Upper lobe of left lung (tissue), 6 donors: ENCODE data around the gene MYBL2. TPM values are rescaled to one million over a fixed set of nuclear protein-coding genes. Genes with fewer than 3 reads are reported as not detected.

Source experiments
- ATAC-seq, 2 donors: fragments of 200-7000 bp; cut with Tn5 transposase; one replicate each; pipeline ENCODE4 v1.9.1; 2022; ENCODE audit warnings: mild to moderate bottlenecking in 2 of 2, moderate library complexity in 2 of 2; ENCODE audit not compliant: low FRiP score in 2 of 2
- DNase-seq, 2 donors: peaks; one replicate each; pipeline ENCODE4 v3.0.0-alpha.2; 2019 to 2020
- H3K27ac ChIP-seq, 4 donors: fragments of 200-600 bp; sonication (generic); one replicate each; pipeline ENCODE4 v1.5.1; 2016 to 2019
- H3K27me3 ChIP-seq, 4 donors: fragments of 200-600 bp; sonication (generic); one replicate each; pipeline ENCODE4 v1.5.1; 2017 to 2019
- H3K36me3 ChIP-seq, 4 donors: fragments of 200-600 bp; sonication (generic); one replicate each; pipeline ENCODE4 v1.5.1; 2016 to 2019
- H3K4me1 ChIP-seq, 4 donors: fragments of 200-600 bp; sonication (generic); one replicate each; pipeline ENCODE4 v1.5.1; 2018 to 2019
- H3K4me3 ChIP-seq, 4 donors: fragments of 200-600 bp; sonication (generic); one replicate each; pipeline ENCODE4 v1.5.1; 2017 to 2019; ENCODE audit warnings: mild to moderate bottlenecking in 2 of 4, moderate library complexity in 1 of 4
- H3K9me3 ChIP-seq, 4 donors: fragments of 200-600 bp; sonication (generic); one replicate each; pipeline ENCODE4 v1.5.1; 2018 to 2019
- EP300 ChIP-seq, 4 donors: sonication (generic); formaldehyde crosslinking; IDR thresholded peaks; one replicate each; pipeline ENCODE4 v1.5.1; 2017; ENCODE audit warnings: antibody characterized with exemption in 4 of 4, control low read depth in 2 of 4
- POLR2A ChIP-seq, 4 donors: fragments of 450-650 bp; IDR thresholded peaks; one replicate each; pipeline ENCODE4 v1.5.1; 2016 to 2017; ENCODE audit warnings: antibody characterized with exemption in 4 of 4, mild to moderate bottlenecking in 2 of 4
- POLR2AphosphoS5 ChIP-seq, 2 donors: sonication (generic); formaldehyde crosslinking; IDR thresholded peaks; one replicate each; pipeline ENCODE4 v1.5.1; 2017; ENCODE audit warnings: antibody characterized with exemption in 2 of 2
- WGBS, 2 donors: methylation state at CpG; one replicate each; pipeline ENCODE4 v1.1.5; 2017 to 2018; 5-methylcytosine and 5-hydroxymethylcytosine counted together
- total RNA-seq, 6 donors: library from RNA; depleted of rRNA in 4 of 6; stranded (reverse); fragments of >200 nt in 4 of 6; gene quantifications; one replicate each; pipeline versions ENCODE4 v1.1.0 to v1.2.1, GENCODE V29; 2016 to 2021
- TF ChIP-seq, protein P1 (sequence below), 6 experiments: fragments of 450-650 bp in 4 of 6; fragments of 200-600 bp in 2 of 6; sonication (generic) in 2 of 6; IDR thresholded peaks; one replicate each; pipeline ENCODE4 v1.5.1; 2016 to 2019; ENCODE audit warnings: antibody characterized with exemption in 6 of 6
- donor health status: DM: no; HTN: no; CAD: no; lungs with moderate emphysema.
- donor health status: DM: no; HTN: yes; CAD: no; lungs with severe emphysema.

Gene MYBL2
- total RNA-seq, 6 donors from 2014 or later, result under 0.01 to 3.5 (median 1.4) TPM

- Histone ChIP-seq H3K4me1 (no peaks in the 10 kb centered on the region), H3K9me3 (no peaks in the 10 kb centered on the region), H3K36me3 (no peaks in the 10 kb centered on the region), H3K27ac (no peak overlapping the region), H3K27me3 (no peaks in the 10 kb centered on the region), H3K4me3 (no peak overlapping the region)
- WGBS, 2 donors, result 90 to 92% methylated on average over 6 to 8 of the region's 8 CpGs
- TF ChIP-seq EP300 (IDR thresholded peaks at IDR 0.05) (no peak), POLR2A (IDR thresholded peaks at IDR 0.05) (no peak), POLR2AphosphoS5 (IDR thresholded peaks at IDR 0.05) (no peak)
- TF ChIP-seq, protein P1, sequence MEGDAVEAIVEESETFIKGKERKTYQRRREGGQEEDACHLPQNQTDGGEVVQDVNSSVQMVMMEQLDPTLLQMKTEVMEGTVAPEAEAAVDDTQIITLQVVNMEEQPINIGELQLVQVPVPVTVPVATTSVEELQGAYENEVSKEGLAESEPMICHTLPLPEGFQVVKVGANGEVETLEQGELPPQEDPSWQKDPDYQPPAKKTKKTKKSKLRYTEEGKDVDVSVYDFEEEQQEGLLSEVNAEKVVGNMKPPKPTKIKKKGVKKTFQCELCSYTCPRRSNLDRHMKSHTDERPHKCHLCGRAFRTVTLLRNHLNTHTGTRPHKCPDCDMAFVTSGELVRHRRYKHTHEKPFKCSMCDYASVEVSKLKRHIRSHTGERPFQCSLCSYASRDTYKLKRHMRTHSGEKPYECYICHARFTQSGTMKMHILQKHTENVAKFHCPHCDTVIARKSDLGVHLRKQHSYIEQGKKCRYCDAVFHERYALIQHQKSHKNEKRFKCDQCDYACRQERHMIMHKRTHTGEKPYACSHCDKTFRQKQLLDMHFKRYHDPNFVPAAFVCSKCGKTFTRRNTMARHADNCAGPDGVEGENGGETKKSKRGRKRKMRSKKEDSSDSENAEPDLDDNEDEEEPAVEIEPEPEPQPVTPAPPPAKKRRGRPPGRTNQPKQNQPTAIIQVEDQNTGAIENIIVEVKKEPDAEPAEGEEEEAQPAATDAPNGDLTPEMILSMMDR (IDR thresholded peaks at IDR 0.05), result no peak
- DNase-seq (no peak), ATAC-seq (no peak)
These were observed 33.1 kb downstream of the MYBL2 start for GRCh38 chr20:43699941-43700565.

DNA sequence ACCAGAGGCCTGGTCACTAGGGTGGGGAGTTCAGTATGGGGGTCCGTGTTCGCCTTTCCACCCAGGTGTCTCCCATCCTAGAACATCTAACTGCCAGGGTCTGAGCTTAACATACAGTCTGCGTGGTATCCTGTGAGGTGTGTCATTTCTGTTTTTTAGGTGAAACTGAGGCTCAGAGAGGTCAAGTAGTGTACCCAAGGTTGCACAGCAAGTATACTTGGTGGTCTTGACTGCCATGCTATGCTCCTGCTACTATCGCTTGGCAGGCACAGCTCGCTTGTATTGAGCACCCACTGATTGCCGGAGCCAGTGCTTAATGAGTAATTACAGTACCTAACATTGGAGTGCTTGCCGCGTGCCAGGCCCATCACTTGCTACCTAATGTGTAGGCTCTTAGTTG, 33.7 kb downstream of the MYBL2 start:
- DNase-seq, result no peak
- Histone ChIP-seq H3K9me3 (no peaks in the 10 kb centered on the region), H3K27ac (no peak overlapping the region), H3K4me1 (no peaks in the 10 kb centered on the region), H3K4me3 (no peak overlapping the region), H3K27me3 (no peaks in the 10 kb centered on the region), H3K36me3 (no peaks in the 10 kb centered on the region)
- ATAC-seq, result no peak
- TF ChIP-seq, protein P1 (IDR thresholded peaks at IDR 0.05), result no peak
- TF ChIP-seq POLR2AphosphoS5 (IDR thresholded peaks at IDR 0.05) (no peak), EP300 (IDR thresholded peaks at IDR 0.05) (no peak), POLR2A (IDR thresholded peaks at IDR 0.05) (no peak)
- 93 to 100% methylated on average over 6 to 8 of the region's 8 CpGs for WGBS, 2 donors

GRCh38 chr20:43702502-43702901, 35.6 kb downstream of the MYBL2 start:
- TF ChIP-seq EP300 (IDR thresholded peaks at IDR 0.05) (no peak), POLR2A (IDR thresholded peaks at IDR 0.05) (no peak), POLR2AphosphoS5 (IDR thresholded peaks at IDR 0.05) (no peak)
- TF ChIP-seq, protein P1 (IDR thresholded peaks at IDR 0.05), result no peak
- no peak for ATAC-seq
- DNase-seq, result peak in 1 of 2 donors; percentile 66
- Histone ChIP-seq H3K27ac (no peak overlapping the region), H3K27me3 (no peaks in the 10 kb centered on the region), H3K36me3 (no peaks in the 10 kb centered on the region), H3K9me3 (no peaks in the 10 kb centered on the region), H3K4me3 (no peak overlapping the region), H3K4me1 (no peaks in the 10 kb centered on the region)
- 92 to 100% methylated on average over 1 to 12 of the region's 14 CpGs for WGBS, 2 donors

- no peaks in the 10 kb centered on the region for H3K36me3 ChIP-seq
- no peak for DNase-seq
- H3K27me3 ChIP-seq, result no peaks in the 10 kb centered on the region
- H3K9me3 ChIP-seq, result no peaks in the 10 kb centered on the region
- 87 to 99% methylated on average over 9 of the region's 9 CpGs for WGBS, 2 donors
- no peak overlapping the region for H3K27ac ChIP-seq
- ATAC-seq, result no peak
- H3K4me3 ChIP-seq, result no peak overlapping the region
- H3K4me1 ChIP-seq, result no peaks in the 10 kb centered on the region
- TF ChIP-seq, protein P1 (IDR thresholded peaks at IDR 0.05), result no peak
- no peak for TF ChIP-seq POLR2A (IDR thresholded peaks at IDR 0.05)
- TF ChIP-seq EP300 (IDR thresholded peaks at IDR 0.05), result no peak
- no peak for TF ChIP-seq POLR2AphosphoS5 (IDR thresholded peaks at IDR 0.05)
These were observed 43.6 kb downstream of the MYBL2 start for GRCh38 chr20:43710370-43711044.
